Thyroid gland (tissue), 4 donors: ENCODE measurements around the gene SLC15A5.

Source experiments
- CTCF ChIP-seq, 6 experiments: fragments of 200-600 bp in 3 of 6; fragments of 450-650 bp in 3 of 6; sonication (generic) in 3 of 6; IDR thresholded peaks; one replicate each; pipeline ENCODE4 v1.5.1; 2016 to 2019; ENCODE audit warnings: antibody characterized with exemption in 6 of 6, mild to moderate bottlenecking in 2 of 6, inconsistent platforms in 1 of 6, moderate library complexity in 1 of 6
- POLR2A ChIP-seq, 2 donors: fragments of 450-650 bp; IDR thresholded peaks; one replicate each; pipeline ENCODE4 v1.6.1; 2017; ENCODE audit warnings: antibody characterized with exemption in 2 of 2, mild to moderate bottlenecking in 2 of 2, moderate library complexity in 1 of 2

- TF ChIP-seq CTCF (IDR thresholded peaks at IDR 0.05), result no peak
- TF ChIP-seq POLR2A (IDR thresholded peaks at IDR 0.05), result no peak
Observed at GRCh38 chr12:16218234-16218633, 59.3 kb downstream of the SLC15A5 start.
